D721Med (cell line): ENCODE data around the gene CYTH2.

Experiments
- DNase-seq: peaks from one replicate; pipeline ENCODE4 v3.0.0; 2011; ENCODE audit warnings: low spot score; ENCODE audit not compliant: insufficient read length
- FAIRE-seq: peaks from 2 replicates; lab custom pipeline; 2011; peaks lifted over from hg19 to GRCh38; lab: Jason Lieb, UNC
- CTCF ChIP-seq: IDR thresholded peaks from 2 replicates; pipeline ENCODE4 v1.5.1; 2012; ENCODE audit warnings: mild to moderate bottlenecking, control low read depth; ENCODE audit not compliant: insufficient read depth; ENCODE audit errors: missing control alignments

The CYTH2 gene

GRCh38 chr19:48469289-48469881 lies at the start of gene CYTH2:
CYTH2 (plus strand) TSS chr19:48469369; CDS start chr19:48469508, 139 bp downstream.
- FAIRE-seq (no peak), DNase-seq (no peak)
- TF ChIP-seq CTCF: no peak

GRCh38 chr19:48421548-48421947 lies 47.6 kb upstream of the CYTH2 start:
- no peak for DNase-seq
- TF ChIP-seq CTCF: no peak
- no peak for FAIRE-seq

GRCh38 chr19:48424694-48425219 lies 44.4 kb upstream of the CYTH2 start:
- no peak for TF ChIP-seq CTCF
- FAIRE-seq (no peak), DNase-seq (no peak)

GRCh38 chr19:48428670-48429069 lies 40.5 kb upstream of the CYTH2 start:
- TF ChIP-seq CTCF: no peak
- no peak for FAIRE-seq

GRCh38 chr19:48433337-48433736 lies 35.8 kb upstream of the CYTH2 start:
- FAIRE-seq (no peak), DNase-seq (no peak)
- TF ChIP-seq CTCF: no peak

More at GRCh38 chr19:48428670-48429069, 40.5 kb upstream of the CYTH2 start:
- no peak for DNase-seq

- FAIRE-seq (no peak), DNase-seq (no peak)
- TF ChIP-seq CTCF: no peak
Observed at GRCh38 chr19:48436586-48436985, 32.6 kb upstream of the CYTH2 start.

- no peak for TF ChIP-seq CTCF
- FAIRE-seq: no peak
Observed at GRCh38 chr19:48441360-48442050, 27.7 kb upstream of the CYTH2 start.

More at GRCh38 chr19:48441360-48442050, 27.7 kb upstream of the CYTH2 start:
- no peak for DNase-seq
